ENCODE measurements around the gene LKAAEAR1. TPM values are rescaled to one million over a fixed set of nuclear protein-coding genes. Genes with fewer than 3 reads are reported as not detected.

Gene LKAAEAR1
- polyA plus RNA-seq, result not detected in 2 replicates

GRCh38 chr20:64083804-64084684 lies at the start of gene LKAAEAR1:
LKAAEAR1 (minus strand) TSS chr20:64084398; CDS start chr20:64084219, 179 bp downstream.

GRCh38 chr20:64106981-64107735 lies 23.0 kb upstream of the LKAAEAR1 start, which contains the start of gene NPBWR2:
NPBWR2 (minus strand) TSS chr20:64107565; CDS start chr20:64106831, 734 bp downstream.

GRCh38 chr20:64080013-64080812 lies 4.0 kb downstream of the LKAAEAR1 start, which contains the start of gene OPRL1:
OPRL1 (plus strand) TSS chr20:64080082; CDS start chr20:64092721, 12,639 bp downstream.

GRCh38 chr20:64079273-64080012 lies 4.8 kb downstream of the LKAAEAR1 start, which contains the start of gene RGS19:
RGS19 (minus strand) TSS chr20:64079518; CDS start chr20:64076886, 2,632 bp downstream.

GRCh38 chr20:64062596-64063388 lies 21.4 kb downstream of the LKAAEAR1 start, which contains the start of gene TCEA2:
TCEA2 (plus strand) TSS chr20:64063198; CDS start chr20:64063313, 115 bp downstream.

GRCh38 chr20:64049060-64049877 lies 34.9 kb downstream of the LKAAEAR1 start, which contains the start of gene SOX18:
SOX18 (minus strand) TSS chr20:64049639; CDS start chr20:64049516, 123 bp downstream.

GRCh38 chr20:64035933-64036345 lies 48.3 kb downstream of the LKAAEAR1 start, which contains the start of gene C20orf204:
C20orf204 (plus strand) TSS chr20:64036182; CDS start chr20:64036324, 142 bp downstream.

Other genes starting within 250 kb of the LKAAEAR1 start
- not detected in 2 replicates for gene ABHD16B, start 222.9 kb downstream of the LKAAEAR1 start, polyA plus RNA-seq
- gene TPD52L2, start 219.1 kb downstream of the LKAAEAR1 start, polyA plus RNA-seq, result 7.6 and 9.1 TPM in 2 replicates
- 8.3 and 9.6 TPM in 2 replicates for gene DNAJC5, start 189.3 kb downstream of the LKAAEAR1 start, polyA plus RNA-seq
- gene UCKL1, start 128.0 kb downstream of the LKAAEAR1 start, polyA plus RNA-seq, result 3.1 and 5.6 TPM in 2 replicates
- gene ZNF512B, start 114.5 kb downstream of the LKAAEAR1 start, polyA plus RNA-seq, result 0.05 and 0.06 TPM in 2 replicates
- gene SAMD10, start 104.8 kb downstream of the LKAAEAR1 start, polyA plus RNA-seq, result 0.25 and 0.73 TPM in 2 replicates
- 11.7 and 17.3 TPM in 2 replicates for gene PRPF6, start 103.3 kb downstream of the LKAAEAR1 start, polyA plus RNA-seq
- gene C20orf204, start 48.2 kb downstream of the LKAAEAR1 start, polyA plus RNA-seq, result not detected in 2 replicates
- 0.29 TPM in 1 of 2 replicates, not detected in the other for gene SOX18, start 34.8 kb downstream of the LKAAEAR1 start, polyA plus RNA-seq
- gene TCEA2, start 21.2 kb downstream of the LKAAEAR1 start, polyA plus RNA-seq, result 42.6 and 72.7 TPM in 2 replicates
- 0.36 TPM in 1 of 2 replicates, not detected in the other for gene RGS19, start 4.9 kb downstream of the LKAAEAR1 start, polyA plus RNA-seq
- gene OPRL1, start 4.3 kb downstream of the LKAAEAR1 start, polyA plus RNA-seq, result 0.13 TPM in 1 of 2 replicates, not detected in the other
- not detected in 2 replicates for gene NPBWR2, start 23.2 kb upstream of the LKAAEAR1 start, polyA plus RNA-seq
- 0.75 and 2.0 TPM in 2 replicates for gene MYT1, start 80.1 kb upstream of the LKAAEAR1 start, polyA plus RNA-seq
- gene PCMTD2, start 171.3 kb upstream of the LKAAEAR1 start, polyA plus RNA-seq, result 20.9 and 22.6 TPM in 2 replicates